Endodermal cell (in vitro differentiated cells): ENCODE measurements around the gene WSCD2. TPM values are rescaled to one million over a fixed set of nuclear protein-coding genes. Genes with fewer than 3 reads are reported as not detected.

Source experiments
- DNase-seq: peaks from one replicate; pipeline ENCODE4 v3.0.0-alpha.2; 2017
- H3K27ac ChIP-seq: 2 replicates; pipeline ENCODE4 v1.5.1; 2013; ENCODE audit warnings: mild to moderate bottlenecking, low read depth, low read length, moderate library complexity
- H3K27me3 ChIP-seq: 2 replicates; pipeline ENCODE4 v1.6.1; 2013; ENCODE audit warnings: mild to moderate bottlenecking, low read length, moderate library complexity; ENCODE audit not compliant: insufficient read depth, control insufficient read depth, poor library complexity, severe bottlenecking
- H3K36me3 ChIP-seq: 2 replicates; pipeline ENCODE4 v1.7.0; 2013; ENCODE audit warnings: mild to moderate bottlenecking, low read length, moderate library complexity; ENCODE audit not compliant: control insufficient read depth, insufficient read depth
- H3K4me1 ChIP-seq: one replicate; pipeline ENCODE4 v1.7.0; 2013; ENCODE audit warnings: low read length; ENCODE audit not compliant: control insufficient read depth, insufficient read depth
- H3K4me3 ChIP-seq: 2 replicates; pipeline ENCODE4 v1.5.1; 2013; ENCODE audit warnings: mild to moderate bottlenecking, low read length, moderate library complexity
- H3K9ac ChIP-seq: 2 replicates; pipeline ENCODE4 v1.6.1; 2013; ENCODE audit warnings: mild to moderate bottlenecking, low read length, moderate library complexity; ENCODE audit not compliant: poor library complexity, severe bottlenecking; ENCODE audit errors: extremely low read depth
- H3K9me3 ChIP-seq: 2 replicates; pipeline ENCODE4 v1.6.1; 2013; ENCODE audit warnings: mild to moderate bottlenecking, low read length, moderate library complexity; ENCODE audit not compliant: control insufficient read depth
- H3K27ac Mint-ChIP-seq: 2 replicates; pipeline ENCODE4 v1.8.0; 2020; ENCODE audit warnings: mixed read lengths
- H3K27me3 Mint-ChIP-seq: 2 replicates; pipeline ENCODE4 v1.8.0; 2021; ENCODE audit warnings: mild to moderate bottlenecking, mixed read lengths; ENCODE audit not compliant: insufficient read depth
- H3K36me3 Mint-ChIP-seq: 2 replicates; pipeline ENCODE4 v1.8.0; 2020; ENCODE audit warnings: low read depth, mixed read lengths
- H3K4me1 Mint-ChIP-seq: 2 replicates; pipeline ENCODE4 v1.8.0; 2020; ENCODE audit warnings: mixed read lengths
- H3K4me3 Mint-ChIP-seq: 2 replicates; pipeline ENCODE4 v1.8.0; 2020; ENCODE audit warnings: mild to moderate bottlenecking, moderate library complexity, mixed read lengths
- H3K9me3 Mint-ChIP-seq: 2 replicates; pipeline ENCODE4 v1.8.0; 2020; ENCODE audit warnings: mild to moderate bottlenecking, mixed read lengths
- CTCF ChIP-seq: fragments of 200-600 bp; sonication (generic); conservative IDR thresholded peaks from 2 replicates; pipeline ENCODE4 v1.5.0; 2021; ENCODE audit warnings: antibody characterized with exemption, mild to moderate bottlenecking
- WGBS, 2 experiments: methylation state at CpG; one replicate each; pipeline versions ENCODE4 v1.1.5 to v1.1.7; 2013; ENCODE audit warnings: missing lambda C conversion rate in 2 of 2, mixed read lengths in 1 of 2; ENCODE audit not compliant: insufficient coverage in 1 of 2, insufficient read length in 1 of 2; 5-methylcytosine and 5-hydroxymethylcytosine counted together
- total RNA-seq, 2 donors: library from RNA; stranded (reverse); fragmentation: NEBNext Ultra II Directional in 1 of 2; extraction: Animal tissue kit (Norgen Biotek cat#: 25700) in 1 of 2; gene quantifications; 2 replicates in 1 of 2; 3 replicates in 1 of 2; pipeline ENCODE4 v1.2.1, GENCODE V29; 2021

WSCD2 gene
- total RNA-seq, 2 donors from 2014 or later: 0.80 to 1.3 TPM

GRCh38 chr12:108134744-108135143, 5.7 kb downstream of the WSCD2 start:
- WGBS, 2 experiments: 96% methylated on average over 3 of the region's 5 CpGs; no CpG with 5 or more reads in 1 of the 2 experiments
- Histone ChIP-seq H3K4me1 (peaks cover 11% of the 10 kb centered on the region), H3K36me3 (no peaks in the 10 kb centered on the region), H3K9me3 (no peaks in the 10 kb centered on the region), H3K27me3 (peaks cover 28% of the 10 kb centered on the region), H3K9ac (no peak overlapping the region), H3K4me3 (no peak overlapping the region), H3K27ac (no peak overlapping the region)
- H3K27ac Mint-ChIP-seq: no peak overlapping the region
- no peaks in the 10 kb centered on the region for H3K9me3 Mint-ChIP-seq
- H3K4me1 Mint-ChIP-seq: peaks cover 19% of the 10 kb centered on the region
- no peak overlapping the region for H3K4me3 Mint-ChIP-seq
- no peak for DNase-seq
- no peaks in the 10 kb centered on the region for H3K36me3 Mint-ChIP-seq
- H3K27me3 Mint-ChIP-seq: peaks cover 72% of the 10 kb centered on the region
- no peak for TF ChIP-seq CTCF

- WGBS, 2 experiments: 93 to 100% methylated on average over 1 of the region's 1 CpG
- Histone ChIP-seq H3K9me3 (no peaks in the 10 kb centered on the region), H3K9ac (no peak overlapping the region), H3K4me1 (peaks cover 11% of the 10 kb centered on the region), H3K36me3 (no peaks in the 10 kb centered on the region), H3K4me3 (no peak overlapping the region), H3K27me3 (peaks cover 24% of the 10 kb centered on the region), H3K27ac (no peak overlapping the region)
- peaks cover 15% of the 10 kb centered on the region for H3K4me1 Mint-ChIP-seq
- H3K9me3 Mint-ChIP-seq: no peaks in the 10 kb centered on the region
- no peak for TF ChIP-seq CTCF
- peaks cover 73% of the 10 kb centered on the region for H3K27me3 Mint-ChIP-seq
- no peak overlapping the region for H3K27ac Mint-ChIP-seq
- H3K4me3 Mint-ChIP-seq: no peak overlapping the region
- H3K36me3 Mint-ChIP-seq: no peaks in the 10 kb centered on the region
- no peak for DNase-seq
Observed at GRCh38 chr12:108135627-108136026, 6.5 kb downstream of the WSCD2 start.

- TF ChIP-seq CTCF: no peak
- Histone ChIP-seq H3K4me3 (no peak overlapping the region), H3K4me1 (peaks cover 8% of the 10 kb centered on the region)
Observed at GRCh38 chr12:108136697-108137096, 7.6 kb downstream of the WSCD2 start.

More at GRCh38 chr12:108136697-108137096, 7.6 kb downstream of the WSCD2 start:
- Histone ChIP-seq H3K9ac (no peak overlapping the region), H3K9me3 (no peaks in the 10 kb centered on the region), H3K27ac (no peak overlapping the region), H3K27me3 (peaks cover 18% of the 10 kb centered on the region), H3K36me3 (no peaks in the 10 kb centered on the region)
- peaks cover 19% of the 10 kb centered on the region for H3K4me1 Mint-ChIP-seq
- H3K27me3 Mint-ChIP-seq: peaks cover 71% of the 10 kb centered on the region
- no peaks in the 10 kb centered on the region for H3K9me3 Mint-ChIP-seq
- peak overlapping the region; percentile 10 for H3K27ac Mint-ChIP-seq
- WGBS, 2 experiments: 80 to 100% methylated on average over 4 to 6 of the region's 6 CpGs
- H3K4me3 Mint-ChIP-seq: no peak overlapping the region
- H3K36me3 Mint-ChIP-seq: no peaks in the 10 kb centered on the region
- DNase-seq: peak; percentile 68
